Measurements from ENCODE around the gene ENTPD3.

ENTPD3 gene

GRCh38 chr3:40366203-40367162 is 20.5 kb upstream of the ENTPD3 start:
- DNase-seq (ENCODE audit: insufficient read length, low spot score) (no peak), FAIRE-seq (no peak)
- TF ChIP-seq POU2F2 (IDR thresholded peaks at IDR 0.05; ENCODE audit: low read depth, low read length): no peak
- no peak for TF ChIP-seq POLR2AphosphoS5 (IDR thresholded peaks at IDR 0.05; ENCODE audit: low read depth, low read length)
- no peak for TF ChIP-seq TAF1 (IDR thresholded peaks at IDR 0.05; ENCODE audit: low read depth, low read length)
- TF ChIP-seq PAX5 (IDR thresholded peaks at IDR 0.05; ENCODE audit: insufficient read depth, low read length, severe bottlenecking): no peak
- TF ChIP-seq POLR2A (IDR thresholded peaks at IDR 0.05; ENCODE audit: low read depth, low read length): no peak
- no peak for TF ChIP-seq SPI1 (IDR thresholded peaks at IDR 0.05; ENCODE audit: low read depth, low read length)

GRCh38 chr3:40369716-40370115 is 17.3 kb upstream of the ENTPD3 start:
- FAIRE-seq: no peak
- 0 out of 2 replicates have a peak, but pooled peaks have one; percentile 6 for TF ChIP-seq SPI1 (IDR thresholded peaks at IDR 0.05; ENCODE audit: low read depth, low read length)
- no peak for TF ChIP-seq POU2F2 (IDR thresholded peaks at IDR 0.05; ENCODE audit: low read depth, low read length)
- TF ChIP-seq TAF1 (IDR thresholded peaks at IDR 0.05; ENCODE audit: low read depth, low read length): no peak
- no peak for TF ChIP-seq POLR2A (IDR thresholded peaks at IDR 0.05; ENCODE audit: low read depth, low read length)
- TF ChIP-seq PAX5 (IDR thresholded peaks at IDR 0.05; ENCODE audit: insufficient read depth, low read length, severe bottlenecking): no peak
- no peak for TF ChIP-seq POLR2AphosphoS5 (IDR thresholded peaks at IDR 0.05; ENCODE audit: low read depth, low read length)
- no peak for DNase-seq (ENCODE audit: insufficient read length, low spot score)

DNA sequence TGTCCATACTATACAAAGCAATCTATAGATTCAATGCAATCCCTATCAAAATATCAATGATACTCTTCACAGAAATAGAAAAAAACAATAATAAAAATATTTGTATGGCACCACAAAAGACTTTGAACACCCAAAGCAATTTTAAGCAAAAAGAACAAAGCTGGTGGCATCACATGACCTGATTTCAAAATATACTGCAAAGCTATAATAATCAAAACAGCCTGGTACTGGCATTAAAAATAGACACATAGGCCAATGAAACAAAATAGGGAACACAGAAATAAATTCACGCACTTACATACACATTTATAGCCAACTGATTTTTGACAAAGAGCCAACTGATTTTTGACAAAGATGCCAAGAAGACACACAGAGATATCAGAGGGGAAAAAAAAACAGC is 9.2 kb upstream of the ENTPD3 start:
- TF ChIP-seq SPI1 (IDR thresholded peaks at IDR 0.05; ENCODE audit: low read depth, low read length): no peak
- TF ChIP-seq PAX5 (IDR thresholded peaks at IDR 0.05; ENCODE audit: insufficient read depth, low read length, severe bottlenecking): no peak
- TF ChIP-seq POU2F2 (IDR thresholded peaks at IDR 0.05; ENCODE audit: low read depth, low read length): no peak
- no peak for TF ChIP-seq POLR2A (IDR thresholded peaks at IDR 0.05; ENCODE audit: low read depth, low read length)
- TF ChIP-seq TAF1 (IDR thresholded peaks at IDR 0.05; ENCODE audit: low read depth, low read length): no peak
- no peak for TF ChIP-seq POLR2AphosphoS5 (IDR thresholded peaks at IDR 0.05; ENCODE audit: low read depth, low read length)
- DNase-seq (ENCODE audit: insufficient read length, low spot score) (no peak), FAIRE-seq (no peak)

DNA sequence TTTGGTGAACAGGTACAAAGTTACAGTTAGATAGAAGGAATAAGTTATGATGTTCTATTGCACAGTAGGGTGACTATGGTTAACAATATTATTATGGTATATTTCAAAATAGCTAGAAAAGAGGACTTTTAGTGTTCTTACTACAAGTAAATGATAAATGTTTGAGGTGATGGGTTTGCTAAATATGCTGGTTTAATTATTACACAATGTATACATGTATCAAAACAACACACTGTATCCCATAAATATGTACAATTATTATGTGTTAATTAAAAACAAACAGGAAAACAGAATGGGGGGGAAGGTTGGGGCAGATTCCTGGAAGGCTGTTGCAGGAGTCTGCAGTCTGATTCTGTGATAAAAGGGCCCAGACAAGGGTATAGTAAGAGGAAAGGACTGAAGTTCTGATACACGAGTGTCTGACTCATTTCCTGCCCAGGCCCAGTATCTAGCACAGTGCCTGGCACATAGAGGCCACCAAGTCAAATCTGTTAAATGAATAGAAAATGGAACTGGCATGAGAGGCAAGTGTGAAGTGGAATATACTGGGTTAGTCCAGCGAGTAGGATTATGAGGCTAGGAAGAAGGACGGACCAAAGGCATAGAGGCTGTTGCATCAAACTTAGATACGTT is 7.2 kb upstream of the ENTPD3 start:
- FAIRE-seq (no peak), DNase-seq (ENCODE audit: insufficient read length, low spot score) (no peak)
- no peak for TF ChIP-seq SPI1 (IDR thresholded peaks at IDR 0.05; ENCODE audit: low read depth, low read length)
- no peak for TF ChIP-seq POU2F2 (IDR thresholded peaks at IDR 0.05; ENCODE audit: low read depth, low read length)
- no peak for TF ChIP-seq PAX5 (IDR thresholded peaks at IDR 0.05; ENCODE audit: insufficient read depth, low read length, severe bottlenecking)
- no peak for TF ChIP-seq POLR2AphosphoS5 (IDR thresholded peaks at IDR 0.05; ENCODE audit: low read depth, low read length)
- no peak for TF ChIP-seq POLR2A (IDR thresholded peaks at IDR 0.05; ENCODE audit: low read depth, low read length)
- TF ChIP-seq TAF1 (IDR thresholded peaks at IDR 0.05; ENCODE audit: low read depth, low read length): no peak

- TF ChIP-seq POLR2A (IDR thresholded peaks at IDR 0.05; ENCODE audit: low read depth, low read length): no peak
- no peak for TF ChIP-seq PAX5 (IDR thresholded peaks at IDR 0.05; ENCODE audit: insufficient read depth, low read length, severe bottlenecking)
- no peak for TF ChIP-seq POU2F2 (IDR thresholded peaks at IDR 0.05; ENCODE audit: low read depth, low read length)
- TF ChIP-seq TAF1 (IDR thresholded peaks at IDR 0.05; ENCODE audit: low read depth, low read length): no peak
- no peak for TF ChIP-seq POLR2AphosphoS5 (IDR thresholded peaks at IDR 0.05; ENCODE audit: low read depth, low read length)
- no peak for TF ChIP-seq SPI1 (IDR thresholded peaks at IDR 0.05; ENCODE audit: low read depth, low read length)
- no peak for DNase-seq (ENCODE audit: insufficient read length, low spot score)
- no peak for FAIRE-seq
Measured at GRCh38 chr3:40381904-40382616, 4.9 kb upstream of the ENTPD3 start.

- TF ChIP-seq POU2F2 (IDR thresholded peaks at IDR 0.05; ENCODE audit: low read depth, low read length): no peak
- TF ChIP-seq SPI1 (IDR thresholded peaks at IDR 0.05; ENCODE audit: low read depth, low read length): no peak
- TF ChIP-seq TAF1 (IDR thresholded peaks at IDR 0.05; ENCODE audit: low read depth, low read length): no peak
- no peak for TF ChIP-seq PAX5 (IDR thresholded peaks at IDR 0.05; ENCODE audit: insufficient read depth, low read length, severe bottlenecking)
- TF ChIP-seq POLR2A (IDR thresholded peaks at IDR 0.05; ENCODE audit: low read depth, low read length): no peak
- no peak for TF ChIP-seq POLR2AphosphoS5 (IDR thresholded peaks at IDR 0.05; ENCODE audit: low read depth, low read length)
- DNase-seq (ENCODE audit: insufficient read length, low spot score): no peak
- no peak for FAIRE-seq
Measured at GRCh38 chr3:40382617-40382979, 4.4 kb upstream of the ENTPD3 start.

DNA sequence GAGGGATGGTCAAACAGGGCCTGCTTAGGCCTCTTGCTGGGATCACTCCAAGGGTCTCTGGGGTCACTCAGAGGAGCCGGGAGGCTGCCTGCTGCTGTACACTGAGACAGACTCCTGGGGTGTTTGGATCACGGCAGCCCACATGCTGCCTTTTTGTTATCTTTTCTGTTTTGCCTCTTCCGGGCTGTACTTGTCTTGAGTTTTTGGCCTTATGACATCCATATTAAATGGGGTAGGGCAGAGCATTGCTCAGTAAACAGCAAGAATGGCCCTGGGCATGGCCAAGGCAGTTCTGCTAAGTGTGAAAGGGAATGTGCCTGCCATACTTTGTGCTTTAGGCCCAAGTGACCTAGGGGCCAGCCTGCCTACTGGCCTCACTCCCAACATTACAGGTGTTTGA is 771 bp upstream of the ENTPD3 start:
- DNase-seq (ENCODE audit: insufficient read length, low spot score) (no peak), FAIRE-seq (no peak)
- TF ChIP-seq PAX5 (IDR thresholded peaks at IDR 0.05; ENCODE audit: insufficient read depth, low read length, severe bottlenecking) (no peak), POU2F2 (IDR thresholded peaks at IDR 0.05; ENCODE audit: low read depth, low read length) (no peak), POLR2A (IDR thresholded peaks at IDR 0.05; ENCODE audit: low read depth, low read length) (no peak)

DNA sequence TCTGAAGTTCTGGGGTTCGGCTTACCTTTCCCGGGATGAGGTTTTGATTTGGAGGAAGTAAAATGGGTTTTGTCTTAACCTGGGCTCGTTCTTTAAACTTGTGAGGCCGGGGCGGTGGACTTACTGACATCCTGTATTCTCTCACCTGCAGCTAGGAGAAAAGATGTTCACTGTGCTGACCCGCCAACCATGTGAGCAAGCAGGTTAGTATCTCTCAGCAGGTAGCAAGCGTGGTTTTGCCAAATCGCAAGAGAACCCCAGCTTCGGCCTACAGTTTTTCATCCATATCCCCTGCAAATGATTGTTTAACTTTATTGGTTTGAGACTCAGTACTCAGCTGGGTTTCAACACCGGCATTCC is 891 bp downstream of the ENTPD3 start:
- DNase-seq (ENCODE audit: insufficient read length, low spot score) (no peak), FAIRE-seq (no peak)
- no peak for TF ChIP-seq PAX5 (IDR thresholded peaks at IDR 0.05; ENCODE audit: insufficient read depth, low read length, severe bottlenecking)
- no peak for TF ChIP-seq TAF1 (IDR thresholded peaks at IDR 0.05; ENCODE audit: low read depth, low read length)
- no peak for TF ChIP-seq SPI1 (IDR thresholded peaks at IDR 0.05; ENCODE audit: low read depth, low read length)
- TF ChIP-seq POLR2AphosphoS5 (IDR thresholded peaks at IDR 0.05; ENCODE audit: low read depth, low read length): no peak

DNA sequence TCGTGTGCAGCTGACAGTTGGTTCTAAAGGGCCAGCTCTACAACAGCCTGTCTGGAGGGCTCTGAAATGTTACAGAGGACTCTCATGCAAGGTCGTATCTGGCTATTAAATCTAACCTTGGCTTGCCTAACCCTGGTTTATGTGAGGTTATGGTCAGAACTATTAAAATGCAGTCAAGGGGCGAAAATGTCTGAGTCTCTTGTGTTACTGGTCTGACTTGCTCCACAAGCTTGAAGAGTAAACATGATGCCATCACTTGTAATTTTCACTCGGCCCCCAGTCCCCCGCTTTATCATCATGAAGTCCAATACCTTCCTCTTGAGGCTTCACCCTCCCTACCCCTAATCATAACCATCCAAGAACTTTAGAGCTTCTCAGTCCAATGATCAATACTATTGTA is 9.4 kb downstream of the ENTPD3 start:
- DNase-seq (ENCODE audit: insufficient read length, low spot score): no peak
- TF ChIP-seq TAF1 (IDR thresholded peaks at IDR 0.05; ENCODE audit: low read depth, low read length) (no peak), SPI1 (IDR thresholded peaks at IDR 0.05; ENCODE audit: low read depth, low read length) (no peak), POU2F2 (IDR thresholded peaks at IDR 0.05; ENCODE audit: low read depth, low read length) (no peak), PAX5 (IDR thresholded peaks at IDR 0.05; ENCODE audit: insufficient read depth, low read length, severe bottlenecking) (no peak), POLR2AphosphoS5 (IDR thresholded peaks at IDR 0.05; ENCODE audit: low read depth, low read length) (no peak), POLR2A (IDR thresholded peaks at IDR 0.05; ENCODE audit: low read depth, low read length) (no peak)
- FAIRE-seq: no peak
